Stomach smooth muscle (tissue), 2 donors: ENCODE results near the gene SIK2.

Source experiments
- H3K27ac ChIP-seq: one replicate; pipeline ENCODE4 v1.7.0; 2013; ENCODE audit warnings: mild to moderate bottlenecking, low read length, inconsistent platforms
- H3K27me3 ChIP-seq, 2 donors: one replicate each; pipeline ENCODE4 v1.7.0; 2013; ENCODE audit warnings: low read length in 2 of 2; ENCODE audit not compliant: insufficient read depth in 2 of 2, control insufficient read depth in 1 of 2
- H3K36me3 ChIP-seq, 2 donors: one replicate each; pipeline ENCODE4 v1.7.0; 2013; ENCODE audit warnings: low read length in 2 of 2; ENCODE audit not compliant: control insufficient read depth in 2 of 2, insufficient read depth in 2 of 2
- H3K4me1 ChIP-seq: one replicate; pipeline ENCODE4 v1.7.0; 2013; ENCODE audit warnings: low read length; ENCODE audit not compliant: control insufficient read depth, insufficient read depth
- H3K4me3 ChIP-seq, 2 donors: one replicate each; pipeline ENCODE4 v1.7.0; 2013; ENCODE audit warnings: low read length in 2 of 2
- H3K9ac ChIP-seq, 2 donors: one replicate each; pipeline ENCODE4 v1.7.0; 2013; ENCODE audit warnings: low read length in 2 of 2, mild to moderate bottlenecking in 1 of 2
- H3K9me3 ChIP-seq, 2 donors: one replicate each; pipeline ENCODE4 v1.7.0; 2013; ENCODE audit warnings: low read length in 2 of 2; ENCODE audit not compliant: control insufficient read depth in 2 of 2
- donor health status: healthy.
- donor health status: Pancreatic carcinoma.

Gene SIK2

GRCh38 chr11:111598559-111598958 lies 3.7 kb upstream of the SIK2 start:
- Histone ChIP-seq H3K4me1 (peaks cover 12% of the 10 kb centered on the region), H3K9ac (no peak overlapping the region), H3K36me3 (no peaks in the 10 kb centered on the region), H3K4me3 (no peak overlapping the region), H3K27me3 (no peaks in the 10 kb centered on the region), H3K27ac (no peak overlapping the region), H3K9me3 (no peaks in the 10 kb centered on the region)

DNA sequence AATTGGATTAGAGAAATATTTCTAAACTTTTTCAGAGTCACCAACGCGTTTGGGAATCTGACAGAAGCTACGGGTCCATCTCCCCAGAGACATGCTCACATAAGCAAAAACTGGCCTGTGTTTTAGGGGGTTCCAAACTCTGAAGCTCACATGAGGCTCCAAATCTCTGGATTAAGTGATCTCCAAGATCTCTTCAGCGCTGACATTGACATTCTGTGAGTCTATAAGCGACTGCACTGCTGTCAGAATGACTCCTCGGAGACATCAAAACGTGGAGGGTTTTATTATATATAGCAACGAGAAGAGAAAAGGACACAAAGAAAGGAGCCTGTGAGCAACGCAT lies 642 bp upstream of the SIK2 start:
- H3K27ac ChIP-seq = peak overlapping the region; percentile 83
- H3K27me3 ChIP-seq = no peaks in the 10 kb centered on the region
- H3K4me1 ChIP-seq = peaks cover 14% of the 10 kb centered on the region
- peak overlapping the region; percentile 34 to 82 for H3K9ac ChIP-seq
- H3K36me3 ChIP-seq = no peaks in the 10 kb centered on the region
- peak overlapping the region; percentile 28 to 74 for H3K4me3 ChIP-seq
- no peaks in the 10 kb centered on the region for H3K9me3 ChIP-seq

GRCh38 chr11:111602865-111603610 lies 789 bp downstream of the SIK2 start:
- peak overlapping the region; percentile 97 for H3K27ac ChIP-seq
- no peaks in the 10 kb centered on the region for H3K27me3 ChIP-seq
- peaks cover 14% of the 10 kb centered on the region for H3K4me1 ChIP-seq
- peak overlapping the region; percentile 91 to 96 for H3K9ac ChIP-seq
- no peaks in the 10 kb centered on the region for H3K36me3 ChIP-seq
- H3K9me3 ChIP-seq = no peaks in the 10 kb centered on the region
- peak overlapping the region; percentile 86 to 93 for H3K4me3 ChIP-seq

DNA sequence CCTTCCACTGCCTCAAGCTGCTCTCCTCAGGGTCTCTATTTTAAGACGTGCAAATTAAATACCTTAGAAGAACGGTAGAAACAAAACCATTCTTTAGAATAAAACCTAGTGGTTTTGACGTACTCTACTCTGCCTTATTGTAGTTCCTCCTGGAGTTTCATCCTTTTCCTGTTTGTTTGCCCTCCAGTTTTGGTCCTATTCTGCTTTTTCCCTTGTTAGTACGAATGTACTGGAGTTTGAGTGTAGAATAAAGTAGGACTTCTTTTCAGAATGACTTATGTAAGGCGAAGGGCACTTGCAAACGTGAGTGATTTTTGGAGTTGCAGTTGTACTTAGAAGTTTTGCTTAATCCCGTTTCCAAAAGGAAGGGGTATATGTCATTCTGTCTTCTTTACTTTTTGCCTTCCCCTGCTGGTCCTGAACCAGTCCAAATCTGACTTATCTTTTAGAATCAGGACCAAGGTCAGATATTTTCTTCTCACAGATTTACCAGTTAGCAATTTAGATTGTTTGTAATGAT lies 1.4 kb downstream of the SIK2 start:
- Histone ChIP-seq H3K27ac (peak overlapping the region; percentile 97), H3K27me3 (no peaks in the 10 kb centered on the region), H3K36me3 (no peaks in the 10 kb centered on the region), H3K9ac (peak overlapping the region; percentile 91 to 96), H3K4me3 (peak overlapping the region; percentile 86 to 93), H3K9me3 (no peaks in the 10 kb centered on the region), H3K4me1 (peaks cover 11% of the 10 kb centered on the region)

- Histone ChIP-seq H3K4me3 (peak overlapping the region; percentile 86 to 93), H3K36me3 (no peaks in the 10 kb centered on the region), H3K9ac (peak overlapping the region in 1 of 2 donors; percentile 91), H3K27ac (peak overlapping the region; percentile 97), H3K4me1 (peaks cover 10% of the 10 kb centered on the region), H3K27me3 (no peaks in the 10 kb centered on the region), H3K9me3 (no peaks in the 10 kb centered on the region)
These were observed 2.3 kb downstream of the SIK2 start for GRCh38 chr11:111604392-111605009.

DNA sequence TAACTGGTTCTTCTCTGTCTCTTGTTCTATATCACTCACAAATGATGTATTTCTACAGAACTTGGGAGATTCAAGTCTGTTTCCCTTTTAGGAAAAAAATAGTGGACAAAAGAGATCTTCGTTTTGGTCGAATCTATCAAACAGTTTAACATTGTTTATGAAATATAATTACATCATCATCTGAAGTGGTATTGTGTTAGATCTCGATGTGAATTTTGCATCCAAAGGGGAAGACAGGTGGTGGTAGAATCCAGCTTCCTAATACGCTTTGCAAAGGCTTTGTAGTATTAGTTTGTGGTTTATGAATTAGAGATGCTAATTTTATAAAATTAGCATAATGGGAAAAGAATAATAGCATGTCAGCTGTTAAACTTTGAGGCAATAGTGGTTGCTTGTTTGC lies 3.4 kb downstream of the SIK2 start:
- H3K4me3 ChIP-seq = no peak overlapping the region
- no peak overlapping the region for H3K9ac ChIP-seq
- peaks cover 10% of the 10 kb centered on the region for H3K4me1 ChIP-seq

DNA sequence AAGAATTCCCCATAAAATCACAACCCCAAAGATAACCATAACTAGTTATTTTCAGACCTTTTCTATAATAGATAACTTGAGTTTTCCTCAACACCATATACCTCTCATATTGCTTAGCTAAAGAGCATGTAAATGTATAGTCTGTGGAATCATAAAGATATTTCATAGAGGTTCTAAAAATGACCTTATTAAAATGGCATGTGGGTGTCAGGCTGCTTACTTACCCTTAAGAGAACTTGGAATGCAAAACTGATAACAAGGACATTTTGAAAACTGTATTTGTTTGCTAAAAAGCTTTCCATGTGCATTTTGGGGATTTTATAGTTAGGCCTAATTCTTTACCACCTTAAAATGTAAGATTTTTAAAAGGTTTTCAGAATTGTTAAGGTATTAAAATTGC lies 4.7 kb downstream of the SIK2 start:
- Histone ChIP-seq H3K27ac (no peak overlapping the region), H3K4me1 (peaks cover 5% of the 10 kb centered on the region), H3K27me3 (no peaks in the 10 kb centered on the region), H3K9me3 (no peaks in the 10 kb centered on the region), H3K36me3 (no peaks in the 10 kb centered on the region), H3K9ac (no peak overlapping the region), H3K4me3 (no peak overlapping the region)

More for the DNA sequence above, 3.4 kb downstream of the SIK2 start:
- H3K9me3 ChIP-seq = no peaks in the 10 kb centered on the region
- no peaks in the 10 kb centered on the region for H3K36me3 ChIP-seq
- H3K27me3 ChIP-seq = no peaks in the 10 kb centered on the region
- H3K27ac ChIP-seq = no peak overlapping the region

- H3K27me3 ChIP-seq = no peaks in the 10 kb centered on the region
- H3K4me3 ChIP-seq = no peak overlapping the region
- H3K9me3 ChIP-seq = no peaks in the 10 kb centered on the region
- no peak overlapping the region for H3K9ac ChIP-seq
- no peaks in the 10 kb centered on the region for H3K36me3 ChIP-seq
- H3K27ac ChIP-seq = no peak overlapping the region
- peaks cover 5% of the 10 kb centered on the region for H3K4me1 ChIP-seq
These were observed 5.5 kb downstream of the SIK2 start for GRCh38 chr11:111607751-111608150.

- no peaks in the 10 kb centered on the region for H3K36me3 ChIP-seq
- no peak overlapping the region for H3K4me3 ChIP-seq
- no peak overlapping the region for H3K9ac ChIP-seq
- H3K9me3 ChIP-seq = no peaks in the 10 kb centered on the region
- H3K27ac ChIP-seq = no peak overlapping the region
- H3K4me1 ChIP-seq = no peaks in the 10 kb centered on the region
- no peaks in the 10 kb centered on the region for H3K27me3 ChIP-seq
These were observed 10.0 kb downstream of the SIK2 start for GRCh38 chr11:111612224-111612623.

- Histone ChIP-seq H3K9ac (no peak overlapping the region), H3K27me3 (no peaks in the 10 kb centered on the region), H3K4me3 (no peak overlapping the region), H3K36me3 (peaks cover 3 to 8% of the 10 kb centered on the region in 2 donors), H3K27ac (no peak overlapping the region), H3K9me3 (no peaks in the 10 kb centered on the region), H3K4me1 (no peaks in the 10 kb centered on the region)
These were observed 15.0 kb downstream of the SIK2 start for GRCh38 chr11:111617286-111617685.

- no peaks in the 10 kb centered on the region for H3K9me3 ChIP-seq
- peaks cover 6 to 15% of the 10 kb centered on the region in 2 donors for H3K36me3 ChIP-seq
- H3K27ac ChIP-seq = no peak overlapping the region
- no peak overlapping the region for H3K4me3 ChIP-seq
- H3K27me3 ChIP-seq = no peaks in the 10 kb centered on the region
- no peaks in the 10 kb centered on the region for H3K4me1 ChIP-seq
- H3K9ac ChIP-seq = no peak overlapping the region
These were observed 18.3 kb downstream of the SIK2 start for GRCh38 chr11:111620518-111620917.
